HepG2 (cell line): ENCODE results near the gene SGPL1. TPM values are rescaled to one million over a fixed set of nuclear protein-coding genes. Genes with fewer than 3 reads are reported as not detected.

Experiments used
- ATAC-seq: fragments of 200-7000 bp; cut with Tn5 transposase; 3 replicates; pipeline ENCODE4 v1.9.1; 2020; ENCODE audit warnings: mild to moderate bottlenecking, moderate library complexity
- BruUV-seq: library from RNA; stranded (reverse); fragments of 400-500 nt; replicated peaks from 2 replicates; lab custom pipeline; 2021; lab: Mats Ljungman, UMichigan
- CTCF ChIA-PET: fragments of 300-600 bp; formaldehyde crosslinking; extraction: SDS; loops from one replicate; lab custom pipeline; 2021; ENCODE audit warnings: low total read pairs, inconsistent platforms, low intra/inter-chr PET ratio; lab: Yijun Ruan, JAX
- POLR2A ChIA-PET: fragments of 350-600 bp; sonication (Branson Sonifier 250); formaldehyde crosslinking; loops from one replicate; lab custom pipeline; 2020; ENCODE audit warnings: antibody characterized with exemption, inconsistent platforms; lab: Yijun Ruan, JAX
- DNase-seq: peaks from one replicate; pipeline ENCODE4 v3.0.0-alpha.2; 2015; ENCODE audit warnings: low spot score
- FAIRE-seq: peaks from 3 replicates; lab custom pipeline; 2011; peaks lifted over from hg19 to GRCh38; lab: Jason Lieb, UNC
- H2AFZ ChIP-seq: one replicate; pipeline ENCODE4 v1.6.1; 2011; ENCODE audit warnings: low read length, inconsistent platforms
- H3K27ac ChIP-seq: fragments of 300-600 bp; 3 replicates; pipeline ENCODE4 v1.8.0; 2011; ENCODE audit warnings: mixed run types, mild to moderate bottlenecking, mixed read lengths, low read length, inconsistent platforms; ENCODE audit not compliant: insufficient read depth; ENCODE audit errors: extremely low read length
- H3K27me3 ChIP-seq, 2 experiments: fragments of 200-600 bp in 1 of 2; 2 replicates in 1 of 2; 3 replicates in 1 of 2; pipeline versions ENCODE4 v1.6.0 to v1.8.0; 2011; ENCODE audit warnings: low read length in 2 of 2, mild to moderate bottlenecking in 2 of 2, moderate library complexity in 2 of 2, inconsistent platforms in 1 of 2; ENCODE audit not compliant: insufficient read depth in 2 of 2, control insufficient read depth in 1 of 2
- H3K36me3 ChIP-seq, 2 experiments: fragments of 200-600 bp in 1 of 2; replicated peaks in 1 of 2; 2 replicates in 1 of 2; 3 replicates in 1 of 2; pipeline versions ENCODE4 v1.5.1 to v1.8.0; 2011; ENCODE audit warnings: low read length in 2 of 2, inconsistent platforms in 1 of 2; ENCODE audit not compliant: insufficient read depth in 2 of 2, control insufficient read depth in 1 of 2
- H3K4me1 ChIP-seq: 2 replicates; pipeline ENCODE4 v1.5.1; 2012; ENCODE audit warnings: low read length, inconsistent platforms; ENCODE audit not compliant: insufficient read depth
- H3K4me2 ChIP-seq: 2 replicates; pipeline ENCODE4 v1.6.0; 2011; ENCODE audit warnings: low read depth, low read length, inconsistent platforms
- H3K4me3 ChIP-seq, 3 experiments: fragments of 200-600 bp in 1 of 3; sonication (generic), shearing (Covaris generic) in 1 of 3; replicated peaks in 1 of 3; 2 replicates each; pipeline ENCODE4 v1.5.1; 2011 to 2016; ENCODE audit warnings: low read length in 3 of 3, inconsistent platforms in 2 of 3, low read depth in 2 of 3, mild to moderate bottlenecking in 2 of 3, control low read depth in 1 of 3, mixed read lengths in 1 of 3; ENCODE audit not compliant: insufficient read depth in 1 of 3
- H3K79me2 ChIP-seq: one replicate; pipeline ENCODE4 v1.6.1; 2011; ENCODE audit warnings: low read length, inconsistent platforms; ENCODE audit not compliant: insufficient read depth
- H3K9ac ChIP-seq: 2 replicates; pipeline ENCODE4 v1.6.0; 2011; ENCODE audit warnings: mild to moderate bottlenecking, low read depth, low read length, inconsistent platforms; ENCODE audit not compliant: insufficient read depth
- H3K9me3 ChIP-seq: 2 replicates; pipeline ENCODE4 v1.5.1; 2012; ENCODE audit warnings: mild to moderate bottlenecking, low read length
- H4K20me1 ChIP-seq: 2 replicates; pipeline ENCODE4 v1.6.0; 2011; ENCODE audit warnings: inconsistent platforms, mild to moderate bottlenecking, low read length, moderate library complexity; ENCODE audit not compliant: insufficient read depth
- ASH2L ChIP-seq: fragments of 300-600, 200-600 bp; sonication (generic); IDR thresholded peaks from 2 replicates; pipeline ENCODE4 v1.7.0; 2017; ENCODE audit warnings: low read depth, mild to moderate bottlenecking, moderate library complexity, mixed read lengths, low read length; ENCODE audit not compliant: insufficient read length
- CENPX ChIP-seq: sonication (generic); formaldehyde crosslinking; IDR thresholded peaks from 2 replicates; pipeline ENCODE4 v1.9.0; 2021; ENCODE audit warnings: mild to moderate bottlenecking, missing genetic modification reagents, moderate library complexity
- DRAP1 ChIP-seq: IDR thresholded peaks from 2 replicates; pipeline ENCODE4 v1.6.1; 2016; ENCODE audit warnings: missing genetic modification reagents, missing compliant biosample characterization
- ELF4 ChIP-seq: sonication (generic); formaldehyde crosslinking; IDR thresholded peaks from 2 replicates; pipeline ENCODE4 v1.5.0; 2020; ENCODE audit warnings: missing genetic modification reagents, mild to moderate bottlenecking, moderate library complexity, borderline replicate concordance
- GRHL1 ChIP-seq: sonication (generic); formaldehyde crosslinking; conservative IDR thresholded peaks from 2 replicates; pipeline ENCODE4 v1.8.0; 2022; ENCODE audit warnings: missing genetic modification reagents
- KLF16 ChIP-seq, 2 experiments: sonication (generic) in 1 of 2; formaldehyde crosslinking in 1 of 2; IDR thresholded peaks; 2 replicates each; pipeline versions ENCODE4 v1.6.1 to v1.8.0; 2016 to 2023; ENCODE audit warnings: missing genetic modification reagents in 2 of 2, missing compliant biosample characterization in 1 of 2
- MAZ ChIP-seq, 2 experiments: sonication (generic) in 1 of 2; formaldehyde crosslinking in 1 of 2; IDR thresholded peaks; 2 replicates each; pipeline versions ENCODE4 v1.5.0 to v1.6.1; 2012 to 2020; ENCODE audit warnings: low read depth in 2 of 2, mild to moderate bottlenecking in 2 of 2, borderline replicate concordance in 1 of 2, improper control_type of control experiment in 1 of 2, low read length in 1 of 2, missing genetic modification reagents in 1 of 2, moderate library complexity in 1 of 2
- SRSF9 ChIP-seq: fragments of 200-400 bp; formaldehyde crosslinking; IDR thresholded peaks from 2 replicates; pipeline ENCODE4 v1.6.1; 2018; ENCODE audit warnings: borderline replicate concordance, mild to moderate bottlenecking, low read depth, low read length; ENCODE audit not compliant: insufficient read depth, poor library complexity, severe bottlenecking
- ZBTB25 ChIP-seq: IDR thresholded peaks from 2 replicates; pipeline ENCODE4 v1.6.1; 2018; ENCODE audit warnings: missing genetic modification reagents
- ZFP36L1 ChIP-seq: sonication (generic); formaldehyde crosslinking; IDR thresholded peaks from 2 replicates; pipeline ENCODE4 v1.8.0; 2022; ENCODE audit warnings: mild to moderate bottlenecking, missing genetic modification reagents, moderate library complexity
- ZFP36L2 ChIP-seq: sonication (generic); formaldehyde crosslinking; IDR thresholded peaks from 2 replicates; pipeline ENCODE4 v1.4.0; 2020; ENCODE audit warnings: missing genetic modification reagents
- ZNF251 ChIP-seq: sonication (generic); formaldehyde crosslinking; IDR thresholded peaks from 2 replicates; pipeline ENCODE4 v1.9.0; 2021; ENCODE audit warnings: mild to moderate bottlenecking, missing genetic modification reagents
- ZNF609 ChIP-seq: sonication (generic); formaldehyde crosslinking; IDR thresholded peaks from 2 replicates; pipeline ENCODE4 v1.4.0; 2020; ENCODE audit warnings: mild to moderate bottlenecking, missing genetic modification reagents, borderline replicate concordance
- WGBS: methylation state at CpG from one replicate; pipeline ENCODE4 v1.1.6; 2017; ENCODE audit warnings: low lambda C conversion rate; 5-methylcytosine and 5-hydroxymethylcytosine counted together
- in situ Hi-C: cut with HindIII; loops from 2 replicates; pipeline ENCODE4 v1.10.0; 2017; ENCODE audit warnings: low pct_unique_long_range_greater_than_20kb; ENCODE audit not compliant: extremely low pct_ligation_motif_present
- intact Hi-C: fragments of 100-400 bp; cut with micrococcal nuclease; formaldehyde crosslinking; loops from one replicate; pipeline ENCODE4 v1.10.0; 2022; ENCODE audit not compliant: unreplicated experiment
- polyA plus RNA-seq, 8 experiments: library from polyadenylated mRNA; depleted of rRNA in 3 of 8; stranded (reverse) in 7 of 8; unstranded in 1 of 8; fragments of >200 nt; fragmentation: Illumina TruSeq in 4 of 8; extraction: Trizol in 4 of 8; gene quantifications; 2 replicates each; pipeline versions ENCODE4 v1.2.1 to v1.2.3, GENCODE V29; 2011 to 2016; ENCODE audit warnings: low read depth in 4 of 8, missing spikeins in 1 of 8, mixed read lengths in 1 of 8; ENCODE audit not compliant: insufficient read depth in 1 of 8
- total RNA-seq, 5 experiments: library from RNA; depleted of rRNA; stranded (reverse); fragments of >200 nt; fragmentation: Illumina TruSeq; extraction: Trizol; gene quantifications; 2 replicates each; pipeline ENCODE4 v1.2.3, GENCODE V29; 2016; ENCODE audit warnings: low read depth in 1 of 5

The SGPL1 gene
- total and polyA plus RNA-seq, 2 of the 13 experiments (the other 11 are each of a cell fraction or from before 2014, with no cell fraction given) = 17.6 to 25.0 TPM

- no peaks in the 10 kb centered on the region for H3K4me1 ChIP-seq
- intact Hi-C loops (no loop called here), in situ Hi-C loops (no loop called here)
- no peaks in the 10 kb centered on the region for H3K9me3 ChIP-seq
- 36% methylated on average over 4 of the region's 4 CpGs for WGBS
- no peak overlapping the region for H2AFZ ChIP-seq
- peaks cover 11 to 51% of the 10 kb centered on the region in 2 experiments; a peak in 3 of 5 replicates for H3K27me3 ChIP-seq
- FAIRE-seq (no peak), DNase-seq (no peak), ATAC-seq (no peak)
- H3K4me3 ChIP-seq = no peak overlapping the region
- no peak overlapping the region for H3K4me2 ChIP-seq
- no peak overlapping the region for H3K9ac ChIP-seq
- BruUV-seq = no TSS peak
- CTCF ChIA-PET = no interaction called here
- no peaks in the 10 kb centered on the region for H3K36me3 ChIP-seq
- POLR2A ChIA-PET = no interaction called here
- H3K79me2 ChIP-seq = no peaks in the 10 kb centered on the region
- no peaks in the 10 kb centered on the region for H4K20me1 ChIP-seq
- H3K27ac ChIP-seq = no peak overlapping the region
- TF ChIP-seq ELF4 (CRISPR knock-in tag) (no peak), ZFP36L1 (CRISPR knock-in tag) (no peak), ZFP36L2 (CRISPR knock-in tag) (no peak), CENPX (CRISPR knock-in tag) (no peak), SRSF9 (no peak), ZNF609 (CRISPR knock-in tag) (no peak), MAZ (IDR thresholded peaks at IDR 0.05; ENCODE audit: borderline replicate concordance, low read depth, low read length) (no peak), MAZ (CRISPR knock-in tag; IDR thresholded peaks at IDR 0.05; ENCODE audit: low read depth) (no peak), ASH2L (no peak), KLF16 (CRISPR knock-in tag; IDR thresholded peaks at IDR 0.05) (no peak), GRHL1 (no peak), ZNF251 (CRISPR knock-in tag) (no peak), DRAP1 (CRISPR knock-in tag) (no peak), ZBTB25 (CRISPR knock-in tag) (no peak)
Measured at GRCh38 chr10:70780772-70781171, 35.0 kb upstream of the SGPL1 start.
